NCI-H748 (cell line): ENCODE results near the gene SCAPER.
"Not testable (repeated sequence)": the region's sequence is repeated elsewhere in the genome, so short reads cannot be mapped to it uniquely, and the experiment has no call there.

ENCODE experiments used
- DNase-seq: peaks from one replicate; lab custom pipeline; 2025; ENCODE audit not compliant: unreplicated experiment; lab: John Stamatoyannopoulos, UW

SCAPER gene

DNA sequence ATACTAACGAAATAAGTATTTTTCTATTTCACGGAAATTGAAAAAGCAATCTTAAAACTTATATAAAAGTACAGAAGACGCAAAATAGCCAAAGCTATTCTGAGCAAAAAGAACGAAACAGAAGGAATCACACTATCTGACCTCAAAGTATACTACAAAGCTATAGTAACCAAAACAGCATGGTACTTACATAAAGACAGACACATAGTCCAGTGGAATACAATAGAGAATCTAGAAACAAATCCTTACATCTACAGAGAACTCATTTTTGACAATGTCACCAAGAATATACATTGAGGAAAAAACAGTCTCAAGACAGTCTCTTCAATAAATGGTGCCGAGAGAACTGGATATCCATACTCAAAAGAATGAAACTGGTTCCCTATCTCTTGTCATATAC is 322.6 kb downstream of the SCAPER start:
- DNase-seq = no peak

DNA sequence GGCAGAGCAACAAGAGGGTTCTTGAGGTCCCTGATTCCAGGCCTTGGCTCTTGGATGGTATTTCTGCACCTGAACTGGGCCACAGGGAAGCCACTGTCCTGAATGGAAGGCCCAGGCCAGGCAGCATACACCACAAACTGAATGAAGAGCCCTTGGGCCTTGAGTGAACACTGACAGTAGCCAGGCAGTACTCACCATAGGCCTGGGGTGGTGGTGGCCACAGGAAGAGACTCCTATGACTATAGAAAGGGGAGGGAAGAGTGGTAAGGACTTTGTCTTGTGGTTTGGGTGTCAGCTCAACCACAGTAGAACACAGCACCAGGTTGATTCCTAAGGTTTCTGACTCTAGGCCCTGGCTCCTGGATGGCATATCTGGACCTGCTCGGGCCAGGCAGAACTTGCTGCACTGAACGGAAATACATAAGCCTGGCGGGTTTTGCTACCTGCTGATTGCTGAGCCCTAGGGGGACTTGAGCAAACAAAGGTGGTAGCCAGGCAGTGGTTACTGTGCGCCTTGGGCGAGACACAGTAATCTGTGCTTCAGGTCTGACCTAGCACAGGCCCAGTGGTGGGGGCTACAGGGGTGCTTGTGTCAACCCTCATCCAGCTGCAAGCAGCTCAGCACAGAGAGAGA is 327.1 kb downstream of the SCAPER start:
- DNase-seq = no peak

GRCh38 chr15:76576523-76577279 is 328.4 kb downstream of the SCAPER start:
- no peak for DNase-seq

- DNase-seq = no peak
Measured at GRCh38 chr15:76575679-76576078, 329.5 kb downstream of the SCAPER start.

GRCh38 chr15:76575274-76575673 is 329.9 kb downstream of the SCAPER start:
- no peak for DNase-seq

DNA sequence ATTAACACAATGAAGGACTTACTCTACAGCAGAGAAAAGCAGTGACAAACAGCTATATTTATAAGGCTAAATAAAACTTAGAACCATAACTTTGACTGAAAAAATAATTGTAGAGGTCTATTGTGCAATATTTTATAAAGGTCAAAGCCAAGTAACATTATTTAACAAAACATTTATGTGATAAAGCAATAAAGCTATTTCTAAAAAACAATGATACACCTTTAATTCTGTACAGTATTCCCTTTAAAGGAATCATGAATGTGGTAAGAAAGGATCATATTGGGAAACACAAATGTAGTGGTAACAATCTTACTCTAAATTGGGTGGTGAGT is 332.2 kb downstream of the SCAPER start:
- no peak for DNase-seq

DNA sequence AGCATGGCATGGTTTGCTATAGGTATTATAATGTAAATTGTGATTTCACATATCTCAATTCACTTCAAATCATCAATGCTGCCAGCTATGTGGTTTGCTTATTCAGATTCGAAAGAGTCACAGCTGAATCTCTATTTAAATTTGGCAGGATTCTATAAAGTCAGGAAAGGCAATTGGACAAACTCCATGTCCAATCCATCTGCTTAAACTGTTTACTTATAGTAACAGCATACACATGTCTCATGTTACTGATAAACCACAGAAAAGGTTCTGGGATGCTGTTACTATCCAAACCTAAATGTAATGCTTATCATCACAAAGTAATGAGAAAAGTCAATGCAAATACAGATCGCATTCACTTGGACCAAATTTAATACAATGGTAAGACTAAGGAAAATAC is 338.9 kb downstream of the SCAPER start:
- DNase-seq = peak; percentile 2

DNA sequence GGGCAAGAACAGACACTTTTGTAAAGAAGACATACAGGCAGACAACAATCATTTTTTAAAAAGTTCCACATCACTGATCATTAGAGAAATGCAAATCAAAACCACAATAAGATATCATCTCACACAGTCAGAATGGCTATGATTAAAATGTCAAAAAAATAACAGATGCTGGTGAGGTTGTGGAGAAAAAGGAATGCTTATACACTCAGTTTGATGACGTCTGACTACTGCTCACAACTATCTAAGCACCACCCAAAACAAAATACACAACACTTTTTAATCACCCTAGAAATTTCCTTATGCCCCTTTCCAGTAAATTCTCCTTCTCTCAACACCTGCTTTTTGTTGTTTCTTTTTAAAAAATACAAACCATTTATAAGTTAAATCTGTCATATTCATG is 339.8 kb downstream of the SCAPER start:
- no peak for DNase-seq

- DNase-seq = no peak
Measured at GRCh38 chr15:76555247-76555646, 349.9 kb downstream of the SCAPER start.

- no peak for DNase-seq
Measured at GRCh38 chr15:76553564-76553963, 351.6 kb downstream of the SCAPER start.

GRCh38 chr15:76553102-76553501 is 352.0 kb downstream of the SCAPER start:
- no peak for DNase-seq

- DNase-seq = no peak
Measured at GRCh38 chr15:76546805-76547204, 358.3 kb downstream of the SCAPER start.

DNA sequence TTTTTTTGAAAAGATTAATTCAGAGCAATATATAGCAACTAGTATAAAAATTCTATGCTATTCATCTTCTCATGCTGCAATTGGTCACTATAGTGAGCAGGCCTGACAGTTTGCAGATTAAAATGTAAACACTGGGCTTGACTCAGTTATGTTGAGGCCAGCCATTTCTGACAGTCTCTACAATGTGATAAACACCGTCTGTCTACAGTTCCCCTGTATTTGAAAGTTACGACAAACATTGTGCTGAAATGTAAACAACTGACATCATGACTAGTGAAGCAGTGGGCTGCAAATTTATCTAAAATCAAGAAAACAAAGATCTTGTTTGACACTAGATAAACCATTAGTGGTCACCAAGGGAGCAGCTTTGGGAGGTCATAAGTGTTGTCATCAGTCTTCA is 371.1 kb downstream of the SCAPER start:
- DNase-seq = no peak

DNA sequence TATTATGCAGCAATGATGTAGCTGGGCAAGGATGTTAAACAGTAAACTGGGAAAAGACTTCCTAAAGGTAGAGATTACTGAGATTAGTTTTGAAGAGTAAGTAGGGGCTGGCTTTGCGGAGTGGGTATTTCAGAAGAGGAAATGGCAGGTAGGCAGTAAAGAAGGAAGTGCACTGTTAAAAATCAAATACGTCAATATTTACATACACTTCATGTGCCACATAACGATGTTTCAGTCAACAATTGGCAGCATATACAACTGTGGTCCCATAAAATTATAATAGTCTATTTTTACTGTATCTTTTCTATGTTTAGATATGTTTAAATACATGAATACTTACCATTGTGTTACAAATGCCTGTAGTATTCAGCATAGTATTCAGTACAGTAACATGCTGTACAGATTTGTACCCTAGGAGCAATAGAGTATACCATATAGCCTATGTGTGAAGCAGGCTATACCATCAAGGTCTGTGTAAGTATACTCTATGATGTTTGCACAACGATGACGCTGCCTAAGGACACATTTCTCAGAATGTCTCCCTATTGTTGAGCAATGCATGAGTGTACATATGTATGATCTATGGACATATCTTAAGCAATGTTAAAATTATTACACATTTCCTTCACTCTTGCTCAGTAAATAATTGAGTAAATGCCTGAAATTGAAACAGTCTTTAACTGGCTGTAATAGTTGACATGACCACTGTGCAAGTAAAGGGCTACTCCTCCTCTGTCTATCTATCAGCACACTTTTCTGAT is 371.9 kb downstream of the SCAPER start:
- peak; percentile 57 for DNase-seq

GRCh38 chr15:76529911-76530310 is 375.2 kb downstream of the SCAPER start:
- DNase-seq = no peak

GRCh38 chr15:76526111-76526510 is 379.0 kb downstream of the SCAPER start:
- DNase-seq = no peak

GRCh38 chr15:76517910-76518309 is 387.2 kb downstream of the SCAPER start:
- DNase-seq = no peak

DNA sequence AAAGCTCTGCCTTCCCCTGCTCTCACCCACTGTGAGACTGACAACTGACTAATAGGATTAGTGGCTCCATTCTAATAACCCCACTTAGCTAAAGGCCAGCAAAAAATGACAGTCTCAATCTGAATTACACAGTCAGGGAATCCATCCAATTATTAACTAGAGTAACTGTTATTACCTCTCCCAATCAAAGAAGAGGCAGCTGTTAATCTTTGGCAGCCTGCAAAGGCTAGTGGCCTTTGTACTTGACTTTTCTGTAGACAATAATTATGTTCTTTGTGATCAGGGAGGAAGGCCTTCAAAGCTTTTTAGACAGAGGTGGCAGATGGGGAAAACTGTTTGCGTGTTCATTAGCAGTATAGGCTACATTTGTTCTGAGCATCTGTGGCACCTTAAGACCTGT is 390.9 kb downstream of the SCAPER start:
- DNase-seq = peak; percentile 92

GRCh38 chr15:76512971-76513370 is 392.2 kb downstream of the SCAPER start:
- DNase-seq = no peak

- not testable (repeated sequence) for DNase-seq
Measured at GRCh38 chr15:76510663-76511062, 394.5 kb downstream of the SCAPER start.

DNA sequence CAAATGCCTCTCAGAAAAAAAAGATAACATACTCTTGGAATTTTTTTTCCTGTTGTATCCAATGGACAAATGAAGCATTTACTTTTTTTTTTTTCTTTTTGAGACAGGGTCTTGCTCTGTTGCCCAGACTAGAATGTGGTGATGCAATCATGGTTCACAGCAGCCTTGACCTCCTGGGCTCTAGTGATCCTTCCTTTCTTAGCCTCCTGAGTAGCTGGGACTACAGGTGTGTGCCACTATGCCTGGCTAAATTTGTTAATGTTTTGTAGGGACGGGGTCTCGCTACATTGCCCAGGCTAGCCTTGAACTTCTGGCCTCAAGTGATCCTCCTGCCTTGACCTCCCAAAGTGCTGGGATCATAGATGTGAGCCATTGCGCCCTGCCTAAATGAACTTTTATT is 401.3 kb downstream of the SCAPER start:
- no peak for DNase-seq

DNA sequence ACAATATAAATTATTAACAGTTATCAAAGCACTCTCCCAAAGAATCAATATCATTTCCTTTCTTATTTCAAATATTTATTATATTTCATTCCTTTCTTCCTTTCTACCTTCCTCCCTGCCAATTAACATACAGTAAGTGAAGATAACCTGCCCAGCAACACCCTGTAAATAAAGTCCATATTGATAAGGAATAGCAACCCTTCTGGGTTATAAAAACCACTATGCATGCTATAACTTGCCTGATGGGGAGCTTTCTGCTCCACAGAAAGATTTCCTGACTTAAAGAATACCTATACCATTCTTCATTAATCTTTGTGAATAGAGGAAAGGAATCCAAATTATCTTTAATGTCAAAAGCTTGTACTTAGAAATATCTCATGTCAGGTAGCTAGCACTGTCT is 402.0 kb downstream of the SCAPER start:
- DNase-seq = no peak
